Measurements from ENCODE around the gene PSMD5.

DNA sequence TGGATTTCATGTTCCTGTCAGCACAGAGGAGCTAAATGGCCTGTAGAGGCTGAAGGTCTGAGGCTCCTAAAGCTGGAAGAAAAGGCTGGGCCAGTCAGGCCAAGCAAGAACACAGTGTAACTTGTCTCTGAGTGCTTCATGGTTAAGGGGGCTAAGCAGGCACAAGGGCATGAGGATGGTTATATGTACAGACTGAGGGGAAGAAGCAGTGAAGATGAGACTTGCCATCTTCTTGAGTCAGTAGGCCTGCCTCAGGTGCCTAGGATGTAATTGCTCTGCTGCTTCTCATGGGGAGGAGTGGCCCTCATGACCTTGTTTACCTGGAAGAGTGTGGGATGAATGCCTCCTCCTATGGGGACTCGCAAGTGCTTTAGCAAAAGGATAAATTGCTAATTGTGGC is 8.7 kb upstream of the PSMD5 start:
- TF ChIP-seq, protein P1, sequence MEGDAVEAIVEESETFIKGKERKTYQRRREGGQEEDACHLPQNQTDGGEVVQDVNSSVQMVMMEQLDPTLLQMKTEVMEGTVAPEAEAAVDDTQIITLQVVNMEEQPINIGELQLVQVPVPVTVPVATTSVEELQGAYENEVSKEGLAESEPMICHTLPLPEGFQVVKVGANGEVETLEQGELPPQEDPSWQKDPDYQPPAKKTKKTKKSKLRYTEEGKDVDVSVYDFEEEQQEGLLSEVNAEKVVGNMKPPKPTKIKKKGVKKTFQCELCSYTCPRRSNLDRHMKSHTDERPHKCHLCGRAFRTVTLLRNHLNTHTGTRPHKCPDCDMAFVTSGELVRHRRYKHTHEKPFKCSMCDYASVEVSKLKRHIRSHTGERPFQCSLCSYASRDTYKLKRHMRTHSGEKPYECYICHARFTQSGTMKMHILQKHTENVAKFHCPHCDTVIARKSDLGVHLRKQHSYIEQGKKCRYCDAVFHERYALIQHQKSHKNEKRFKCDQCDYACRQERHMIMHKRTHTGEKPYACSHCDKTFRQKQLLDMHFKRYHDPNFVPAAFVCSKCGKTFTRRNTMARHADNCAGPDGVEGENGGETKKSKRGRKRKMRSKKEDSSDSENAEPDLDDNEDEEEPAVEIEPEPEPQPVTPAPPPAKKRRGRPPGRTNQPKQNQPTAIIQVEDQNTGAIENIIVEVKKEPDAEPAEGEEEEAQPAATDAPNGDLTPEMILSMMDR (IDR thresholded peaks at IDR 0.05), result no peak
- no peak for TF ChIP-seq EP300 (IDR thresholded peaks at IDR 0.05)

Measured in suprapubic skin (tissue), 3 donors.